IMR-90 (cell line): ENCODE results near the gene HOXC13. TPM values are rescaled to one million over a fixed set of nuclear protein-coding genes. Genes with fewer than 3 reads are reported as not detected.

Experiments used
- ATAC-seq: fragments of 200-7000 bp; cut with Tn5 transposase; 2 replicates; pipeline ENCODE4 v1.9.1; 2020; ENCODE audit warnings: low read depth, mild to moderate bottlenecking, moderate library complexity
- BruUV-seq: library from RNA; stranded (reverse); fragments of 400-500 nt; replicated peaks from 2 replicates; lab custom pipeline; 2021; lab: Mats Ljungman, UMichigan
- CTCF ChIA-PET: fragments of 300-600 bp; formaldehyde crosslinking; extraction: SDS; loops from one replicate; lab custom pipeline; 2021; ENCODE audit warnings: antibody characterized with exemption; lab: Yijun Ruan, JAX
- POLR2A ChIA-PET: fragments of 300-600 bp; sonication (Branson Sonifier 250); formaldehyde crosslinking; loops from one replicate; lab custom pipeline; 2022; ENCODE audit warnings: antibody characterized with exemption; ENCODE audit not compliant: unreplicated experiment; lab: Charles Lee
- DNase-seq: peaks from one replicate; pipeline ENCODE4 v3.0.0; 2013
- H2AFZ ChIP-seq: replicated peaks from 2 replicates; pipeline ENCODE3; 2013; ENCODE audit warnings: low read length, mild to moderate bottlenecking; ENCODE audit not compliant: poor library complexity
- H2AK5ac ChIP-seq: 2 replicates; pipeline ENCODE4 v1.6.1; 2013; ENCODE audit warnings: low read depth, low read length, inconsistent platforms
- H2AK9ac ChIP-seq: replicated peaks from 2 replicates; pipeline ENCODE3; 2013; ENCODE audit warnings: mild to moderate bottlenecking, low read depth, low read length, moderate library complexity; ENCODE audit not compliant: poor library complexity
- H2BK120ac ChIP-seq: 2 replicates; pipeline ENCODE4 v1.6.1; 2013; ENCODE audit warnings: low read depth, low read length, inconsistent platforms
- H2BK15ac ChIP-seq: 3 replicates; pipeline ENCODE4 v1.6.1; 2013; ENCODE audit warnings: low read depth, low read length, inconsistent platforms
- H2BK20ac ChIP-seq: 2 replicates; pipeline ENCODE4 v1.6.1; 2013; ENCODE audit warnings: low read depth, mild to moderate bottlenecking, inconsistent platforms, low read length, moderate library complexity
- H2BK5ac ChIP-seq: 2 replicates; pipeline ENCODE4 v1.6.1; 2013; ENCODE audit warnings: mild to moderate bottlenecking, low read depth, low read length, inconsistent platforms; ENCODE audit not compliant: poor library complexity, severe bottlenecking
- H3K14ac ChIP-seq: replicated peaks from 2 replicates; pipeline ENCODE4 v1.6.1; 2013; ENCODE audit warnings: low read depth, low read length, inconsistent platforms
- H3K18ac ChIP-seq: 2 replicates; pipeline ENCODE4 v1.6.1; 2013; ENCODE audit warnings: low read depth, low read length, control low read depth
- H3K23ac ChIP-seq: 2 replicates; pipeline ENCODE4 v1.6.1; 2013; ENCODE audit warnings: low read depth, low read length, inconsistent platforms
- H3K27ac ChIP-seq: 2 replicates; pipeline ENCODE4 v1.5.1; 2013; ENCODE audit warnings: mild to moderate bottlenecking, control low read depth, low read length; ENCODE audit not compliant: insufficient read depth
- H3K27me3 ChIP-seq: 2 replicates; pipeline ENCODE4 v1.6.1; 2013; ENCODE audit warnings: low read length; ENCODE audit not compliant: control insufficient read depth, insufficient read depth
- H3K36me3 ChIP-seq: 2 replicates; pipeline ENCODE4 v1.6.1; 2013; ENCODE audit warnings: low read length, mixed read lengths; ENCODE audit not compliant: control insufficient read depth, insufficient read depth
- H3K4ac ChIP-seq: 2 replicates; pipeline ENCODE4 v1.6.1; 2013; ENCODE audit warnings: low read depth, low read length, inconsistent platforms
- H3K4me1 ChIP-seq: 2 replicates; pipeline ENCODE4 v1.6.1; 2013; ENCODE audit warnings: low read length, mixed read lengths; ENCODE audit not compliant: control insufficient read depth, insufficient read depth
- H3K4me2 ChIP-seq: 2 replicates; pipeline ENCODE4 v1.6.1; 2013; ENCODE audit warnings: low read depth, mild to moderate bottlenecking, control low read depth, low read length, moderate library complexity
- H3K4me3 ChIP-seq: 2 replicates; pipeline ENCODE4 v1.5.1; 2013; ENCODE audit warnings: low read depth, mild to moderate bottlenecking, control low read depth, low read length, moderate library complexity; ENCODE audit not compliant: insufficient read depth
- H3K56ac ChIP-seq: 2 replicates; pipeline ENCODE4 v1.6.1; 2013; ENCODE audit warnings: low read length, inconsistent platforms; ENCODE audit not compliant: insufficient read depth; ENCODE audit errors: extremely low read depth
- H3K79me1 ChIP-seq, 2 experiments: 2 replicates each; pipeline ENCODE4 v1.6.1; 2013; ENCODE audit warnings: low read length in 2 of 2, inconsistent platforms in 1 of 2, low read depth in 1 of 2
- H3K9ac ChIP-seq: 2 replicates; pipeline ENCODE4 v1.6.1; 2013; ENCODE audit warnings: low read depth, low read length, control low read depth
- H3K9me1 ChIP-seq: 2 replicates; pipeline ENCODE4 v1.6.1; 2013; ENCODE audit warnings: low read length, inconsistent platforms; ENCODE audit not compliant: insufficient read depth
- H3K9me3 ChIP-seq: 2 replicates; pipeline ENCODE4 v1.6.1; 2013; ENCODE audit warnings: low read length; ENCODE audit not compliant: control insufficient read depth, insufficient read depth
- H4K20me1 ChIP-seq: 2 replicates; pipeline ENCODE4 v1.6.1; 2013; ENCODE audit warnings: low read length, inconsistent platforms; ENCODE audit not compliant: insufficient read depth
- H4K5ac ChIP-seq: 2 replicates; pipeline ENCODE4 v1.6.1; 2013; ENCODE audit warnings: mild to moderate bottlenecking, low read depth, low read length, control low read depth
- H4K8ac ChIP-seq, 2 experiments: 2 replicates each; pipeline ENCODE4 v1.6.1; 2013; ENCODE audit warnings: low read depth in 2 of 2, low read length in 2 of 2, control low read depth in 1 of 2, inconsistent platforms in 1 of 2
- H4K91ac ChIP-seq: 2 replicates; pipeline ENCODE4 v1.6.1; 2013; ENCODE audit warnings: low read depth, low read length, inconsistent platforms; ENCODE audit not compliant: insufficient read depth
- BHLHE40 ChIP-seq: fragments of 150-350 bp; IDR thresholded peaks from 2 replicates; pipeline ENCODE4 v1.6.1; 2016; ENCODE audit warnings: mild to moderate bottlenecking, low read depth, low read length
- CEBPB ChIP-seq: IDR thresholded peaks from 2 replicates; pipeline ENCODE4 v1.6.1; 2012; ENCODE audit warnings: low read depth, low read length, improper control_type of control experiment
- CTCF ChIP-seq: conservative IDR thresholded peaks from 2 replicates; pipeline ENCODE4 v1.5.1; 2012; ENCODE audit warnings: mild to moderate bottlenecking, low read depth, low read length, improper control_type of control experiment
- ELK1 ChIP-seq: fragments of 150-350 bp; IDR thresholded peaks from 2 replicates; pipeline ENCODE4 v1.6.1; 2016; ENCODE audit warnings: low read depth, mild to moderate bottlenecking, low read length, moderate library complexity, borderline replicate concordance
- FOS ChIP-seq: fragments of 150-350 bp; IDR thresholded peaks from 2 replicates; pipeline ENCODE4 v1.6.1; 2016; ENCODE audit warnings: low read depth, low read length
- MAZ ChIP-seq: IDR thresholded peaks from 2 replicates; pipeline ENCODE4 v1.6.1; 2012; ENCODE audit warnings: low read depth, mild to moderate bottlenecking, low read length, improper control_type of control experiment, moderate library complexity, borderline replicate concordance
- MXI1 ChIP-seq: IDR thresholded peaks from 2 replicates; pipeline ENCODE4 v1.6.1; 2012; ENCODE audit warnings: low read depth, mild to moderate bottlenecking, low read length, moderate library complexity, borderline replicate concordance
- NFE2L2 ChIP-seq: fragments of 150-350 bp; IDR thresholded peaks from 2 replicates; pipeline ENCODE4 v1.6.1; 2016; ENCODE audit warnings: low read depth, mild to moderate bottlenecking, low read length
- POLR2A ChIP-seq: IDR thresholded peaks from 2 replicates; pipeline ENCODE4 v1.6.1; 2012; ENCODE audit warnings: mild to moderate bottlenecking, low read depth, low read length
- RAD21 ChIP-seq: IDR thresholded peaks from 2 replicates; pipeline ENCODE4 v1.6.1; 2012; ENCODE audit warnings: low read length, improper control_type of control experiment
- SMC3 ChIP-seq: fragments of 150-350 bp; IDR thresholded peaks from 2 replicates; pipeline ENCODE4 v1.6.1; 2016; ENCODE audit warnings: low read depth, mild to moderate bottlenecking, antibody characterized with exemption, low read length, moderate library complexity
- WGBS, 2 experiments: methylation state at CpG; one replicate each; pipeline versions ENCODE4 v1.1.5 to v1.1.7; 2013; ENCODE audit warnings: missing lambda C conversion rate in 2 of 2; ENCODE audit not compliant: insufficient read length in 1 of 2; ENCODE audit errors: extremely low coverage in 2 of 2; 5-methylcytosine and 5-hydroxymethylcytosine counted together
- dilution Hi-C: fragments of 300-500 bp; cut with HindIII; formaldehyde crosslinking; loops from one replicate; pipeline ENCODE4 v1.14.3; 2018; ENCODE audit warnings: low sequenced_read_pairs; ENCODE audit not compliant: unreplicated experiment
- in situ Hi-C: fragments of 300-500 bp; cut with MboI; formaldehyde crosslinking; loops from 3 replicates; pipeline ENCODE4 v1.14.3; 2019; ENCODE audit warnings: low sequenced_read_pairs, inconsistent platforms, mixed read lengths
- intact Hi-C: fragments of 100-400 bp; cut with micrococcal nuclease; formaldehyde crosslinking; loops from 2 replicates; pipeline ENCODE4 v1.10.0; 2022
- polyA plus RNA-seq, 3 experiments: library from polyadenylated mRNA; depleted of rRNA; stranded (reverse); fragments of >200 nt; gene quantifications; 2 replicates each; pipeline ENCODE4 v1.2.3, GENCODE V29; 2012; ENCODE audit warnings: low replicate concordance in 1 of 3
- total RNA-seq: library from RNA; depleted of rRNA; stranded (reverse); fragments of >200 nt; gene quantifications from 2 replicates; pipeline ENCODE4 v1.2.3, GENCODE V29; 2012

Gene HOXC13
- total and polyA plus RNA-seq, 2 of the 4 experiments (the other 2 are of a cell fraction): not detected

GRCh38 chr12:53890081-53890480 lies 48.5 kb upstream of the HOXC13 start:
- Histone ChIP-seq H3K4me3 (no peak overlapping the region), H3K23ac (no peak overlapping the region), H3K14ac (no peak overlapping the region), H3K4ac (no peak overlapping the region), H3K9ac (no peak overlapping the region), H2BK15ac (no peak overlapping the region), H2BK20ac (no peak overlapping the region), H2AK9ac (no peak overlapping the region), H3K4me2 (no peak overlapping the region), H3K9me1 (no peaks in the 10 kb centered on the region), H3K9me3 (no peaks in the 10 kb centered on the region), H2AK5ac (no peak overlapping the region), H3K56ac (no peak overlapping the region), H2AFZ (no peak overlapping the region), H2BK5ac (no peak overlapping the region), H3K27ac (no peak overlapping the region), H3K27me3 (peaks cover 12% of the 10 kb centered on the region), H4K20me1 (no peaks in the 10 kb centered on the region), H4K91ac (no peak overlapping the region), H3K18ac (no peak overlapping the region), H4K8ac (no peak overlapping the region), H3K36me3 (no peaks in the 10 kb centered on the region), H3K4me1 (no peaks in the 10 kb centered on the region), H4K5ac (no peak overlapping the region), H3K79me1 (no peaks in the 10 kb centered on the region), H2BK120ac (no peak overlapping the region)
- ChIA-PET POLR2A (no interaction called here), CTCF (no interaction called here)
- dilution Hi-C loops: no loop called here
- TF ChIP-seq SMC3 (no peak), POLR2A (no peak), ELK1 (no peak), NFE2L2 (no peak), MAZ (no peak), CEBPB (no peak), FOS (no peak), MXI1 (no peak), BHLHE40 (no peak), RAD21 (no peak), CTCF (no peak)
- no TSS peak for BruUV-seq
- WGBS, 2 experiments: no CpG with 5 or more reads among the region's 3 CpGs
- in situ Hi-C loops: no loop called here
- intact Hi-C loops: no loop called here
- no peak for ATAC-seq
- no peak for DNase-seq
